Skin of body (tissue), 2 donors: ENCODE data around the gene M1AP. TPM values are rescaled to one million over a fixed set of nuclear protein-coding genes. Genes with fewer than 3 reads are reported as not detected.

Experiments used
- DNase-seq: peaks from one replicate; lab custom pipeline; 2025; lab: John Stamatoyannopoulos, UW
- total RNA-seq: library from RNA; depleted of rRNA; stranded (reverse); fragments of >200 nt; gene quantifications from one replicate; pipeline ENCODE4 v1.2.3, GENCODE V29; 2014

The M1AP gene
- total RNA-seq, 1 donor from 2014 or later: 0.99 TPM

DNA sequence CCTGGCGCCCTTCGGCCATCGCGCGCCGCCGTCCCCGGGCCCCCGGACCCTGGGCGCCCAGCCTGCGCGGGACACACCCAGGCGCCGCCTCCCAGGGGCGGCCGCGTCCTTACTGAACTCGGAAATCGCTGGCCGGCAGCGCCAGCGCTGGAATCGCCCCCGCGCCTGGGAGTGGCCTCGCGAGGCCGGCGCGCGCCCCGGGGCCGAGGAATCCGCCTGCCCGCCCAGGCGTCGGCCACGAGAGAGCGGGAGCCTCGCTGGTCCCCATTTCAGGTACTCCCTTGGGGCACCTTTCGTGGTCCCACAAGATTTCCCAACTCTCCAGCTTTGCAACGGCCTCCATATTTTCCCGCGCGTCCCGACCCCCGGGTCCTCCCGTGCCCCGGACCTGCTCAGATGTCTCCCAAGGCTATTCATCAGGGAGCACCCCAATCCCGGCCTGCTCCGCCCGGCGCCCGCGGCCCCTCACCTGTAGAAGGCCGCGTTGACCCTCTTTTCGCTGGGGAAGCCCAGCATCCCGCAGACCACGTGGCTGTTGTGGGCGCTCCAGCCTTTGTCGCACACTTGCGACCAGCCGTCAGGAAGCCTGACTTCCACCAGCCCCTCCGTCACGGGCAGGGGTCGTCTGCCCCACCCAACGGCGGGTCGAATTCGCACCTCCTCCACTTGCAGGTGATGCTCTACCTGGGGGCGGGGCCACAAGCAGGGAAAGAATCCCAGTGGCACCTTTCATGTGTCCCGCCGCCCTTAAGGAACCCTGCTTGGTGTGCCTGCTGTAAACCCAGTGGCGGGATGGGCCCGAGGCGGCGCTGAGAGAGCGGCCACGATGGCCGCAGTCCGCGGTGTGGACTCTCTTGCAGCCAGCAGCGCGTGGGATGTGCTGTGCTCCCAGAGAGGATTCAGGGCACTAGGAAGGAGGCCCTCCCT is 99.0 kb downstream of the M1AP start:
- DNase-seq: no peak

DNA sequence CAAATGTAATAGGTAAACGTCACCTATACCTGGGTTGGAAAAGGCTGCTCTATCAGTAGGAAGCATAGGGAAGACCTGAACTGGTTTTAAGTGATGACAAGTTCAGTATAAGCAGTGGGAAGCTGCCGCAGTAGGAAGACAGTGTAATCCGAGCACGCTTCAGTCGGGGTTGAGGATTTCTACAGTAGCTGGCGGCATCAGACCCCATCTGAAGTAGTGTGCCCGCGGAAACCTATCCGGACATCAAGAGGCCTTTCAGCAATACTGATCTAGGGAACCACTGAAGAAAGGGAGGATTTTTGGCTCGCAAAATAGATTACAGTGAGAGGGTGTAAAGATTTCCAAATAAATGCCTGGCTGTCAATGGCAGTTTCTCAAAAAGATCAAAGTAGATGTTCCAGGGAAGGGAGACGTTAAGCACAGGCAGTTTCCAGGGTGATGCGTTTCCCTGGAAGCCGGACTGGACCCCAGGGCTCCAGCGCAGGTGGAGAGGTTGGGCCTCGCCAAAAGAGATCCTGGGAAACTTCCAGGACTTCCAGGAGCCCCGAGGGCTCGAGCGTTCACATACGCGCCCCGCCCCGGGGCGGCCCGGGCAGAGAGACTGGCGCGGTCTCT is 99.7 kb downstream of the M1AP start:
- DNase-seq: no peak

DNA sequence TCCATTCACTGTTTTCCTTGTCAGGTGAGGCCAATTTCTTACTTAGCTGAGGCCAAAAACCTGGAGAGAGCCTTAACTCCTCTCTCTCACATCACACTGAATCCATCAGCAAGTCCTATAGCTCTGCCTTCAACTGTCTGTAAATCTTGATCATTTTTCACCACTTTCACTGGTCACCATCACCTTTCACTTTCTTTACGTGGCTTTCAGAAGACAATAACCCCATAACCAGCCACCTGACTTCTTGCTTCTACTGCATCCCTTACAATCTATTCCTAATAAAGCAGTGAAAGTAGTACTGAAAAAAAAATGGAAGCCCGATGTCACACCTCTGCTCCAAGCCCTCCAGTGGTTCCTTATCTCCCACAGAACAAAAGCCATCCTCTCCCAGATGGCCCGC is 102.1 kb downstream of the M1AP start:
- DNase-seq: no peak

DNA sequence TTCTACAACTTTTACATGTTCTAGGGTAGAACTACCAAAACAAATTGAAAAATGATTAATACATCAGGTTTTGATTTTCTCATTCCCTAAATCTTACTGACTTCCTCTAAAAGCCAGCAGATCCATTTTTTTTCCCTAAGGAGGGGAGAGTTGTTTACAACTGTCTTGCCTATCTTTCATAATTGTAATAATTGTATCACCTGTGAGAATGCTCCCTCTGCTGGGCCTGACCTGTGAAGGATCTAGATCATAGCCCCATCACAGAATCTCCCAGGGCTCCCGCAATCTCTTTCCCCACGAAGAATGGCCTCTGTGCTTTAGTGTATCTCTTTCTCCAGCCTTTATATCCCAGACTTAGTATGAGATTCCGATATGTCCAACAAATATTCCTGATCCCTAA is 103.5 kb downstream of the M1AP start:
- DNase-seq: no peak

DNA sequence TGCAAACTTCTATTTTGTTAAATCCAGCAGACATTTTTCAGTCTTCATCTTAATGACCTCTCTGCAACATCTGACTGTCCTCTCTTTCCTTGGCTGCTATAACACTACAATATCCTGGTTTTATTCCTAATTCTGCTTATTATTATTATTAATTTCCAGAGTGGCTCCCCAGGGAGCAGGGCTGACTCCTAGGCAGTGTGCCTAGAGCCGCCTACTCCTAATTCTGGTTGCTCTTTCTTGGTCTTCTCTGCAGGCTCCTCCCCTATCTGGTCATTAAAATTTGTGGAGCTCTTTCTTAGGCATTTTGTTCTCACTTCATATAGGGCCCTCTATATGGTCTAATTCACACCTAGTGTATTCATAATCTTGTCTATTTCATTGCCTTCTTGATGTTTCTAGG is 105.2 kb downstream of the M1AP start:
- no peak for DNase-seq

DNA sequence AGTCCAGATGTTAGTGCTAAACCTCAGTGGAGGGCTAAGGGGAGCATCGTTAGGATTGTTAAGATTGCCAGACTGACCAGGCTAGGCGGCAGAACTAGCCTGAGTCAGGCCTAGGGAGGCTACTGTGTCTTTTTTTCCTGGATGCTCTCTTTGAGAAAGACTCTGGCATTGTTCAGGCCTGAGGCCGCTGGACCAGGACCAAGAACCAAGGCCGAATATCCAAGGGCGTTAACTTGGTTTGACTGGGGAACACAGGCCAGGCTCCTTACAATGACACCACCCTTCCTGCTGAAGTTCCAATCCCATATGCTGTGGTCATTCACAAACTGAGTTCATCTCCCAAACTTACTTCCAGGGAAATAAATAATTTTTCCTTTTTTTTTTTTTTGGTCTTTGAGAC is 107.8 kb downstream of the M1AP start:
- DNase-seq: no peak

DNA sequence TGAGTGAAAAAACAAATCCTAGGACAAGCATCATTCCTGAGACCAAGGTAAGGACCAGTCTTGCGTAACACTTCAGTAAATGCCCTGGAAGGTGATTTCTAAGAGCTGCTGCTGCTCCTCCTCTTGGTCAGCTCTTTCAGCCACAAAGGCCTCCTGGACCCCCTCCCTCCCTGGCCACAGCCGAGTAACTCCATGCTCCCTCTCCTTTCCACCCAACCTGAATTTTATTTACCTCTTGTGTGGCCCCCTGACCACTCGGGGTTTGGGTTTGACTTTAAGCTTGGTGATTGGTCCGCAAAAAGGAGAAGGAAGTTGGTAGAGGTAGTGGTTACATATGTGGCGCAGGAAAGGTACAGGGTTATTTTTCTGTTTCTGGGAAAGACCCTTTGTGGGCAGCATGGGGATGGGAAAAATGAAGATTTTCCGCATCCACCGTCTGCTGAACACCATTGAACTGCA is 109.2 kb downstream of the M1AP start:
- no peak for DNase-seq

DNA sequence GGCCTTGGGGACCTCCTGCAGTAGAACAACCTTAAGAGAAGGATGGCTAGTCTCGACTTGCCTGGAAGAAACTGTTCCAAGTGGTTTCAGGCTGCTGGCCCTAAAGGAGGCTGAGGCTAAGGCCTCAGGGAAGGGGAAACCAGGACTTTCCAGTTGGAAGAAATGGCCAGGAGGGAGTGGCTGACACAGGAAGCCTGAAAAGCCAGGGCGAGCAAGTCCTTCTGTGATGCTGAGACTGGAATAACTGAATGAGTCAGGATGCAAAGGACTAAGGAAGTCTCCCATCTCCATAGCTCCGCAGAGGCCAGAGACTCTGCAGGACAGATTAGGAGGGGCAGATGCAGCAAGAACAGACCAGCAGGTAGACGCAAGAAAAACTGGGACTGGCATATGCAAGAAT is 111.0 kb downstream of the M1AP start:
- DNase-seq: no peak

DNA sequence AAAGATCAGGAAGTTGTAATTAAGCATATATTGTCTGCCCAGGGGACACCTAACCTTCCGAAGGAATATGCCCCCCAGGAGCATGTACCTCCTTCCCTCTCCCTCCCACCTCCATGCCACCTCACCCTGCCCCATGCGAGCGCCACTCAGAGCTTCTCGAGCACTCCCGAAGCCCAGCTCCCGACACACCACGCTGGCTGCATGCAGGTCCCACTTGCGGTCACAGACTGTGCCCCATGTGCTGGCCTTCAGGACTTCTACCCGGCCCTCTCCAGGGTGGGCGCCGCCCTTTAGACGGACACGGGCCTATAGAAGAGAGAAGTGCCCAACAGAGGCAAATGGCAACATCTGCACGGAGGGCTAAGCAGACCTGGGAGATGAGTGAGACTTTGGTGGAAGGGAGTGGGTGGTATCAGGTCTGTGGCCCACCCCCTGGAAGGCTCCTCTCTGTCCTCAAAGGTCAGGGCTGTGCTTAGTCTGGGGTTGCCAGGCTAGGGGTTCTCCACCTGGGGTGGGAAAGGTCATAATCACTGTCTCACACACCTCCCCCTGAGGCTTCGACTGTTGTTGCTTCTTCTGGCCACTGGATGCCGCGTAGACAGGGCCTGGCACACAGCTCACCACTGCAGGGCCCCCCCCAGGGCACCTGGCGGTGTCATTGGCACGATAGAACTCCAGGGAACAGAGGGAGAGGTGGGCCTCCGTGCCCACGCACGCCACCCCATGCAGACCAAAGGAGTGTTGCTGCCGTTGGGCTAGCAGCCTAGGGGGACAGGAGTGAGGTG is 111.8 kb downstream of the M1AP start:
- DNase-seq: no peak

DNA sequence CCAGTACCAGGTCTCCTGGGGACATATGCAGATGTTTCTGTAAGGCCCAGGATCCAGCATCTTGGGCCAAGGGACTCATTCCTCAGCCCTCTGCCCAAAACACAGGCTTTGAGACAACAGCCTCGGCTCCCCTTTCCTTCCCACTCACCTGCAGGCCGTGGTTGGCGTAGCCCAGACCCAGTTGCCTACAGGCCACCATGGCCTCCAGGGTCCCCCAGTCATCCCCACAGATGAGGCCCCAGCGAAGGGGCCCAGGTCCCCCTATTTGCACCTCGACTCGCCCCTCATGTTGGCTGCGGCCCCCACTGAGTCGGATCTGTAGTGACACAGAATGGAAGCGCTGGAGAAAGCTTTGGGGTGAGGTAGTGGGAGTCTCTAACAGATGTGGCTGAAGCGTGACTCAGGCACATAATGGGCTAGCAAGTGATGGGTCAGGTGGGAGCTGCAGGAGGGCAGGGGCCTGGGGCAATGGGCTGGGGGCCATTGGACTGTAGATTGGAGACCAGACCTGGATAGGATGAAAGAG is 112.6 kb downstream of the M1AP start:
- no peak for DNase-seq

DNA sequence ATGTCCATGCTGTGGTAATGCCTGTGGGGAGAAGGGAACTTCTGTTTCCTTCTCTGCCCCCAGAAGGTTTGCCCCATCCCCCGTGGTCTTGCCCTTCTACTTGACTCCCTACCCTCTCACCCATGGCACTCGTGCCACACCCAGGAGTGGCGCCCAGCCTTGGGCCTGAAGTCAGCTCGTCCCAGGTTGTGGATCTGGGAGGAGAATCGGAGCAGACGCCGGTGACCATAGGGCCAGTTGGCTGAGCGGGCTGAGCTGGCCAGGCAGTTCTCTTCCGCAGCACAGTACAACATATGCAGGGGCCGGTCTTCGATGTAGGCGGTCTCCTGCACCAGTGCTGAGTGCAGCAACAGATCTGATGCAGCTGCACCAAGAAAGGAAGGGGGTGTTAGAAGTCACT is 113.7 kb downstream of the M1AP start:
- no peak for DNase-seq

DNA sequence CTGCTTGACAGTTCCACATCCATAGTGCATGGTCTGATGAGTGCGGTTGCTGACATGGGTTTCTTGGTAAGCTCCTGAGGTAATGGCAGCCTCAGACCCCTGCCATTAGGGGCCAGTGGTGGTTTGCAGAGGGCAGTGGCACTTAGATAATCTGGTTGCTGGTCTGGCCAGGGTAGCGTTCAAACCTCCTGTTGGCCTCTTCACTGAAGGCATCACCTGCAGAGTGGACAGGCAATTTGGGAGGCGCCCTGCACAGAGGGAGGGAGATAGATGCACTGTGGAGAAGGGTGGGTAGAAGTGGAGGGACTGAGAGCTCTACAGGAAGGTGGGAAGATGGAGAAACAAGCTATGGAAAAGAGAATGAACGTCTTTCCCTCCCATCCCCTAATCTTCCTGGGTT is 114.7 kb downstream of the M1AP start:
- DNase-seq: no peak

DNA sequence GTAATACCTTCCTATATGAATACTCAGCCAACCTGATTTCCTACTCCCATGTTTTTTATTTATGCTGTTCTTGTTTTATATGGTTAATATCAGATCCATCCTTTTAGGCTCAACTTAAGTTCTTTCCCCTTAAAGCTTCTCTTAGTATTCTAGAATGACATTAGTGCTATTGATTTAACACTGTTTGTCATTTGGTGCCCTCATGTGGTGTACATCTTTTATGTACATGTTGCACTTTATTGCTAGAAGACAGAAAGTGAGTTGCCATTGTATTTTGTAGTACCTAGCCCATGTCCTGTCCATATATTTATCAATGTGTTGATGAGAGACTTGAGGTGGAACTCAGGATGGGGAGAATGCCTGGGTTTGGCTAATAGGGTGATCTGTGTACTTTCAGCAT is 115.9 kb downstream of the M1AP start:
- peak; percentile 51 for DNase-seq

DNA sequence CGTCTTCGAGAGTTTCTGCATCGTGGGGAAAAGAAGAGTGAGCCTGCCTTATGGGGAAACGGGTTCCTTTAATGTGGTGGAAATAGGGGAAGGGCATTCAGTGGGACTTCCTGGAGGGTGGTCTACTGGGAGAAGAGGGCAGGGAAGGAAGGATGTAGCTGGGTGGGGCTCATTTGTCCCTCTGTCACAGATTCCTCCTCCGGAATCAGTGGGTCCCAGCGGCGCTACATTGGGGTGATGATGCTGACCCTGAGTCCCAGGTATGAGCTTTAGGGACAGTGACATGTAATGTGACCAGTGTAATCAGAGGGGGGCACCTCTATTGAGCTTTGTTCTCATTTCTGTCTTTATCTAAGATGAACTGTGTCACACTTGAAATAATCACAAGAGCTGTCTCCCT is 116.5 kb downstream of the M1AP start:
- no peak for DNase-seq

DNA sequence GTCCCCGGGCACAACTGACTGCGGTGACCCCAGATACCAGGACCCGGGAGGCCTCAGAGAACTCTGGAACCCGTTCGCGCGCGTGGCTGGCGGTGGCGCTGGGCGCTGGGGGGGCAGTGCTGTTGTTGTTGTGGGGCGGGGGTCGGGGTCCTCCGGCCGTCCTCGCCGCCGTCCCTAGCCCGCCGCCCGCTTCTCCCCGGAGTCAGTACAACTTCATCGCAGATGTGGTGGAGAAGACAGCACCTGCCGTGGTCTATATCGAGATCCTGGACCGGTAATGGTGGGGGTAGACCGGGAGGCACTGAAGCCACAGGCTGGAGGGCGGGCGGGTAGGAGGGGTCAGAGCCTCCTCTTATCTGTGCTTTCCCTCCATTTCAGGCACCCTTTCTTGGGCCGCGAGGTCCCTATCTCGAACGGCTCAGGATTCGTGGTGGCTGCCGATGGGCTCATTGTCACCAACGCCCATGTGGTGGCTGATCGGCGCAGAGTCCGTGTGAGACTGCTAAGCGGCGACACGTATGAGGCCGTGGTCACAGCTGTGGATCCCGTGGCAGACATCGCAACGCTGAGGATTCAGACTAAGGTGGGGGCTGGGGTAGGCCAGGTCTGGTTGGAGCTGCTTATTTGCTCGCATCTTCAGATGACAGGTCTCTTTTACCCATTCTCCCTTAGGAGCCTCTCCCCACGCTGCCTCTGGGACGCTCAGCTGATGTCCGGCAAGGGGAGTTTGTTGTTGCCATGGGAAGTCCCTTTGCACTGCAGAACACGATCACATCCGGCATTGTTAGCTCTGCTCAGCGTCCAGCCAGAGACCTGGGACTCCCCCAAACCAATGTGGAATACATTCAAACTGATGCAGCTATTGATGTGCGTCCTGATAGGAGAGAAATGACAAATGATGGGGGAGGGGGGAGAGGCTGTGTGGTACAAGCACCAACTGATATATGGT is 117.6 kb downstream of the M1AP start:
- DNase-seq: peak; percentile 18

DNA sequence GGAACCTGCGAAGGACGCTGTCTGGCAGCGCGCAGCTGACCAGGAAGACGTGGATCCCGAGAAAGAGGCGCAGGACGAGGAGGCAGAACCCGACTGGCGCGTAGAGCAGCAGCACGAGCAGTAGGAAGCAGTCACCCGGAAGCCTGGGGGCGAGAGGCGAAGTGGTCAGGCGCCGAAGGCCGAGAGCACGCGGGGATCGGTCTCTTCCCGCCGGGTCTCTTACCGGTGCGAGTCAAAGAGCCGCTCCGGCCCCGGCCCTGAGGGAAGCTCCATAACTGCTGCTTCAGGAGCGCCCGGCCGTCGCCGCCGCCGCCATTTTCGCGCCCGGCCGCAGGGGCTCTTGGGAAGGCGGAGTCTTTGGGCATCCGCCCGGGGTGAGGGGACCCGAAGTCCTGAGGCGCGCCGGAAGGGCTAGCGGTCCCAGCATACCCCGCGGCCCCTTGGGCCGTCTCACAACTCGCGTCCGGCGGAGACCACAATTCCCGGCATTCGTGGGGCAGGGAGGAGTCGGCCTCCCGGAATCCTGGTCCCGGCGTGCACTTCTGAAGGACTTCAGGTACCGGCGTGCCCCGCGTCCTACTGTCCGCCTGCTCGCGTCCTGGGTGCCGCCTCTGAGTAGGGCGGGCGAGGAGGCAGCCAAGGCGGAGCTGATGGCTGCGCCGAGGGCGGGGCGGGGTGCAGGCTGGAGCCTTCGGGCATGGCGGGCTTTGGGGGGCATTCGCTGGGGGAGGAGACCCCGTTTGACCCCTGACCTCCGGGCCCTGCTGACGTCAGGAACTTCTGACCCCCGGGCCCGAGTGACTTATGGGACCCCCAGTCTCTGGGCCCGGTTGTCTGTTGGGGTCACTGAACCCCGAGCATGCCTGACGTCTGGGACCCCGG is 118.5 kb downstream of the M1AP start, which contains the start of the genes AUP1 and HTRA2:
Gene AUP1 (minus strand): TSS at position 350 of the 882 bp plus-strand sequence. CDS start 77 bp downstream, at position 273.
Gene HTRA2 (plus strand): TSS at position 577 of the 882 bp plus-strand sequence. CDS start 74 bp downstream, at position 651.
- DNase-seq: peak; percentile 96

DNA sequence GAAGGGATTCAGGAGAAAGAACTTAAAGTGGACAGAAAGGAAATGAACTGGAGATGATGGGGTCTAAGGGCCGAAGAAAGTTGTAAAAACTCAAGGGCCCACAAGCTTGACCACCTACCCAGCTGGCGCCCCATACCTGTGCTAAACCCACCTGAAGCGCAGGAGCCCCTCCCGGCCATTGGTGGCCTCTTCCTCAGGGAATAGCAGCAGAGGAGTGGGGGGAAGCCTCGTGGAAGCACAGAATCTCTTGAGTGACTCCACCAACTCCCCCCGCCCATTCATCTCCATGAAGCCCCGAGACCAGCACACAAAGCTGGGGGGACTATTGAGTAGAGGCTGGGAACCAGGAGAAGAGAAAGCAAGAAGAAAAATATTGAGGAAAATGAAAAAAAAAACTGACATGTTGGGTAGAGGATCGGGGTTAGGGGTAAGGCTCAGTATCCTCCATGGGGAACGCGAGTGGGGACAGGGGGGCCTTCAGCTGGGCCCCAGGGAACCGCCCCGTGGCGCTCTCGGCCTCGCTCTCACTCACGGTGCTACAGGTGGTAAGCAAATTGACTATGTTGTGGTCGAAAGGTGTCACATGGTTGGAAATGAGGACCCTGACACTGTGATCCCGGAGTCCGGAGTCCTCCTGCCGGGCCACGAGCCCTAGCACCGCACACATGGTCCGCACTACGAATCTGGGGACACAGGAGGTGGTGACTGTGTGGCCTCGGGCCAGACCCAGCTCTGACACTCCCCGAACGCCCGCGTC is 119.4 kb downstream of the M1AP start:
- no peak for DNase-seq

DNA sequence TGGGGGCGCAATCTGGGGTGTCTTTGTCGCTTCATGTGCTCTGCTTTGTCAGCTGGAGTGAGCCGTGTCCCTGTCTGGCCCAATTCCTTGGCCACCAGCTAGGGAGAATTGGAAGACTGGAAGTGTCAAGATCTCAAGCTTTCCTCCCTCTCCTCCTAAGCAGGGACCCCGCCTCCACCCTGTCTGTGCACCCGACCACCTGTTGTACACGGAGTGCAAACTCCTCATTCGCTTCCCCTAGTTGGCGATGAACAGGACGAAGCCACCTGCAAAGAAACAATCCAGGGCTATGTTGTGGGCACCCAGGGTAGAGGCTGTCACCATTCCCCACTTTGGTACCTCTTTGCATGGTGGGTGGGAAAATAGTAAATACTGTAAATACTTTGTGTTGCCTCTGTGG is 120.4 kb downstream of the M1AP start:
- no peak for DNase-seq
